GM13976 (cell line): Measurements from ENCODE around the gene ACAD9.
"Not testable (repeated sequence)": the region's sequence is repeated elsewhere in the genome, so short reads cannot be mapped to it uniquely, and the experiment has no call there.

ENCODE experiments used
- DNase-seq: peaks from one replicate; pipeline ENCODE4 v3.0.0; 2012; ENCODE audit warnings: low spot score
- CTCF ChIP-seq: IDR thresholded peaks from 2 replicates; pipeline ENCODE4 v1.5.1; 2012; ENCODE audit warnings: borderline replicate concordance, mild to moderate bottlenecking; ENCODE audit not compliant: insufficient read depth; ENCODE audit errors: extremely low read depth, missing control alignments, control extremely low read depth
- in situ Hi-C: fragments of 300-500 bp; cut with MboI; formaldehyde crosslinking; loops from one replicate; pipeline ENCODE4 v1.12.0; 2022; ENCODE audit warnings: low sequenced_read_pairs, mixed read lengths, inconsistent platforms; ENCODE audit not compliant: unreplicated experiment

ACAD9 gene

GRCh38 chr3:128861491-128861890 is 17.9 kb upstream of the ACAD9 start:
- in situ Hi-C loops = no loop called here

GRCh38 chr3:128863560-128863959 is 15.9 kb upstream of the ACAD9 start:
- in situ Hi-C loops = no loop called here
- no peak for DNase-seq
- no peak for TF ChIP-seq CTCF

More at GRCh38 chr3:128861491-128861890, 17.9 kb upstream of the ACAD9 start:
- no peak for TF ChIP-seq CTCF
- DNase-seq = no peak

GRCh38 chr3:128864351-128864811 is 15.0 kb upstream of the ACAD9 start:
- TF ChIP-seq CTCF = no peak
- DNase-seq = no peak
- in situ Hi-C loops = no loop called here

GRCh38 chr3:128864849-128865804 is 14.3 kb upstream of the ACAD9 start:
- DNase-seq, in situ Hi-C loops: not testable (repeated sequence)

GRCh38 chr3:128867200-128868125 is 12.0 kb upstream of the ACAD9 start:
- TF ChIP-seq CTCF = no peak
- in situ Hi-C loops = no loop called here
- no peak for DNase-seq

GRCh38 chr3:128870347-128870746 is 9.1 kb upstream of the ACAD9 start:
- no peak for TF ChIP-seq CTCF
- DNase-seq = no peak
- in situ Hi-C loops = no loop called here
